ENCODE results near the gene HS3ST4.

HS3ST4 gene

DNA sequence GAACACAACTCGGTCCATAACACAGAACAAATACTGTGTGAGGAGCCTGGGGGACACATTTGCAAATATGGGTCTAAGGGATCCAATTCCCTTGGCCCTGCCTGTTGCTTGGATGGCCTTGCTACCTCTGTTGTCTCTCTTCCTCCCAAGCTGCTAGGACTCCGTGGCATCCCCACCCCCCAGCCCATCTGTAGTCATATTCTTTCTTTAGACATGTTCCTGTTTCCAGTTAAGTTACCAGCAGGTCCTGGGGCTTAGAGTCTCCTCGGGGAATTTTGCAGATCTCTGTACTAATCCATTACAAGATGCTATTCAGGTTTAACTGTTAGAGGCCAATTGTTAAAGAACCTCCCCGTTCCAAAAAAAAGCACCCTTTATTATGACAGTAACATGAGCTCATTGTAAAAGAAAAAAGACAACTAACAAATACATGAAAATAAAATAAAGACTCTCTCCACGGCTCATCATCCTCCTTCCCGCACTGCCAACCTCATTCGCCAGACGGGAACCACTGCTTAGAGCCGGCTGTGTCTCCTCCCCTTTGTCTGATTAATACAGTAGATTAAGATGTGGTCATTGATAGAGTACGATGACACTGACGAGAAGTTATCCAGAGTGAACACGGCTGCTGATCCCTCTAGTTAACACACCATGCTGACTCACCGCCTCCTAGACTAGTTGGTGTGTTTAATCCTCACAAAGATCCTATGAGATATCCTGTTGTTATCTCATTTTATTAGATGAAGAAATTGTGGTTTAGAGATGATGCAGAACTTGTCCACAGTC lies 22.2 kb downstream of the HS3ST4 start:
- H3K36me3 Mint-ChIP-seq: no peaks in the 10 kb centered on the region
- no peak overlapping the region for H3K27ac Mint-ChIP-seq
- DNase-seq (ENCODE audit: low spot score in 2 of 2) (no peak), ATAC-seq (no peak)
- no peak overlapping the region for H3K4me3 Mint-ChIP-seq
- H3K9me3 Mint-ChIP-seq: no peaks in the 10 kb centered on the region
- no peaks in the 10 kb centered on the region for H3K4me1 Mint-ChIP-seq

- ATAC-seq (no peak), DNase-seq (ENCODE audit: low spot score in 2 of 2) (no peak)
- Mint-ChIP-seq H3K4me1 (no peaks in the 10 kb centered on the region), H3K4me3 (no peak overlapping the region), H3K27ac (no peak overlapping the region), H3K36me3 (no peaks in the 10 kb centered on the region), H3K9me3 (no peaks in the 10 kb centered on the region)
Measured at GRCh38 chr16:25716186-25716585, 24.4 kb downstream of the HS3ST4 start.

- Mint-ChIP-seq H3K4me3 (no peak overlapping the region), H3K27ac (no peak overlapping the region), H3K9me3 (no peaks in the 10 kb centered on the region), H3K36me3 (no peaks in the 10 kb centered on the region), H3K4me1 (no peaks in the 10 kb centered on the region)
- DNase-seq (ENCODE audit: low spot score in 2 of 2) (no peak), ATAC-seq (no peak)
Measured at GRCh38 chr16:25721439-25721838, 29.7 kb downstream of the HS3ST4 start.

GRCh38 chr16:25726430-25727098 lies 34.8 kb downstream of the HS3ST4 start:
- H3K36me3 Mint-ChIP-seq: no peaks in the 10 kb centered on the region
- DNase-seq (ENCODE audit: low spot score in 2 of 2) (no peak), ATAC-seq (no peak)
- no peaks in the 10 kb centered on the region for H3K9me3 Mint-ChIP-seq
- no peaks in the 10 kb centered on the region for H3K4me1 Mint-ChIP-seq
- H3K4me3 Mint-ChIP-seq: no peak overlapping the region
- no peak overlapping the region for H3K27ac Mint-ChIP-seq

- Mint-ChIP-seq H3K4me3 (no peak overlapping the region), H3K4me1 (no peaks in the 10 kb centered on the region), H3K36me3 (no peaks in the 10 kb centered on the region), H3K27ac (no peak overlapping the region), H3K9me3 (no peaks in the 10 kb centered on the region)
- ATAC-seq (no peak), DNase-seq (ENCODE audit: low spot score in 2 of 2) (no peak)
Measured at GRCh38 chr16:25729188-25729915, 37.6 kb downstream of the HS3ST4 start.

- Mint-ChIP-seq H3K36me3 (no peaks in the 10 kb centered on the region), H3K4me3 (no peak overlapping the region), H3K4me1 (no peaks in the 10 kb centered on the region), H3K9me3 (no peaks in the 10 kb centered on the region), H3K27ac (no peak overlapping the region)
- DNase-seq (ENCODE audit: low spot score in 2 of 2) (no peak), ATAC-seq (no peak)
Measured at GRCh38 chr16:25730396-25730795, 38.6 kb downstream of the HS3ST4 start.

- ATAC-seq: no peak
- no peak for DNase-seq (ENCODE audit: low spot score in 2 of 2)
- no peaks in the 10 kb centered on the region for H3K36me3 Mint-ChIP-seq
- H3K4me3 Mint-ChIP-seq: no peak overlapping the region
- no peaks in the 10 kb centered on the region for H3K9me3 Mint-ChIP-seq
- H3K4me1 Mint-ChIP-seq: no peaks in the 10 kb centered on the region
- H3K27ac Mint-ChIP-seq: no peak overlapping the region
Measured at GRCh38 chr16:25734430-25735385, 42.9 kb downstream of the HS3ST4 start.

DNA sequence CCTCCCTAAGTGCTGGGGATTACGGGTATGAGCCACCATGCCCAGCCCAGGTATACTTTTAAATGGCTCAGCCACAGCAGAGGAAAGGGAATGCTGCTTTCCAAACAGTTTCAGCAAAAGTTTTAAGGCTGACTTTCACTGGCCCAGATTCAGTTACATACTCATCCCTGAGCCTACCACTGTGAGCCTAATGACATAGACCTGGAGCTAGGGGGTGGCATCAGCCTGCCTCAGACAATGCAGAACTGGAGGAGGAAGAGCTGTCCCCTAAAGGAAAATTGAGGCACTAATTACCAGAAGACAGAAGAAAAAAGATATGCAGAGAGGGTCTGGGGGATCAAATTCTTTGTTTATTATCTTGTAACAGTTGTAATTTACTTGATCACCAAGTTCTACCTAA lies 43.9 kb downstream of the HS3ST4 start:
- Mint-ChIP-seq H3K36me3 (no peaks in the 10 kb centered on the region), H3K4me3 (no peak overlapping the region), H3K27ac (no peak overlapping the region), H3K4me1 (no peaks in the 10 kb centered on the region), H3K9me3 (no peaks in the 10 kb centered on the region)
- no peak for ATAC-seq
- DNase-seq (ENCODE audit: low spot score in 2 of 2): no peak

GRCh38 chr16:25747160-25747758 lies 55.5 kb downstream of the HS3ST4 start:
- no peak overlapping the region for H3K27ac Mint-ChIP-seq
- H3K36me3 Mint-ChIP-seq: no peaks in the 10 kb centered on the region
- no peaks in the 10 kb centered on the region for H3K4me1 Mint-ChIP-seq
- H3K9me3 Mint-ChIP-seq: peaks cover 7% of the 10 kb centered on the region
- DNase-seq (ENCODE audit: low spot score in 2 of 2): no peak
- ATAC-seq: no peak
- H3K4me3 Mint-ChIP-seq: no peak overlapping the region

DNA sequence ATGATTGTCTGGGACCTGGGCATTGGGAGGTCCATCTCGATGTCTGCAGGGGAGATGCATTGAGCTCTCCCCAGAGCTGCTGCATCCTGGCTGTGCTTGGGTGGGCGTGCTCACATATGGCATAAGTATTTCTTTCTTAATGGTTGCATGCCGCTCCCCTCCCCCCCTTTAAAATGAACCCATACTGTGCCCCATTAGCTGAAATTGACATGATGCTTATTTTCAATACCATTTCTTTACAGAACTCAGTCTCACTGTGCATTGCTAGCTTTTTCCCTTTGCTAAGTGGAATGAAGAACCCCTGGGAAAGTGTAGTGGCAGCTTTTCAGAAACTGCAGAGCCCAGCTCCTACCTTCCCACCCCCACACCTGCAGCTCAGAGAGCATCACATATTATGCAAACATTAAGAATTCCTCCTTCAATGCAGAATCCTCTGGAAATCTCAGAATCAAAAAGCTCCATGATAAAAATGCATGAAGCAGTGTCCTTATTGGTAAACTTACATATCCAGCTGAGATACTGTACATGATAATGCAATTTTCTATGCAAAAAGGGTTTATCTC lies 56.4 kb downstream of the HS3ST4 start:
- Mint-ChIP-seq H3K9me3 (peaks cover 7% of the 10 kb centered on the region), H3K4me1 (no peaks in the 10 kb centered on the region)
- ATAC-seq: no peak

DNA sequence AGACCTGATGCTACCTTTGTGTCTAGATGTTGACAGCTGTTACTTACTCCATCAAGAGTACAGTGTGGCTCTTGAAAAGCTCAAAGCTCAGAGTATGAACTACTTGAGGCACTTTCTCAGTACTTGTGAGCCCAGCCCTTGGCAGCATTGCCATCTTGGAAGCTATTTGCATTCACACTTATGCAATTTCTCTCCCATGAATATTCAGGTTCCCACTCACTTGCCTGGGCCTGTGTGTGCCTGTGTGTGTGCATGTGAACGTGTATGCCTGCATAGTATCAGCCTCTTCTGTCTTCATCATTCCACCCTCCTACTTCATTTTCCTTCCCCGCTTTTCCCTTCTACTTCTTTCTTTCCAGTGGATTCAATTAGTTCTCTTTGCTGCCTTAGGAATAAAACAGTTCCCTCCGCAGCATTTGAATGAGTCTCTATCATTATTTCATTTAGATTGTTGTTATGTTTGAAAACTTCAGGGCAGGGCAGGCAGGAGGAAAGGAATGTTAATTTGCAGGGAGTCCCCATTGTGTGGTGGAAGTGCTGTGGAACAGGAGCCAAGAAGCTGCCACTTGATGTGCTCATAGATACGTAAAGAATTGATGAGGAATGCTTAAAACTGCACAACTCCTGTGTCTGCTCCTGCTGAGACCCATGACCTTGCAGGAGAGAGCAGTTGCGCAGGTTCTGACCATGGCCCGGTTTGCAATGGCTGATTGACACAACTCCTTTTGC lies 58.9 kb downstream of the HS3ST4 start:
- no peak for DNase-seq (ENCODE audit: low spot score in 2 of 2)
- Mint-ChIP-seq H3K27ac (no peak overlapping the region), H3K4me1 (no peaks in the 10 kb centered on the region), H3K4me3 (no peak overlapping the region), H3K36me3 (no peaks in the 10 kb centered on the region), H3K9me3 (peaks cover 11% of the 10 kb centered on the region)
- no peak for ATAC-seq

More for the DNA sequence above, 56.4 kb downstream of the HS3ST4 start:
- DNase-seq (ENCODE audit: low spot score in 2 of 2): no peak
- no peaks in the 10 kb centered on the region for H3K36me3 Mint-ChIP-seq
- H3K4me3 Mint-ChIP-seq: no peak overlapping the region
- H3K27ac Mint-ChIP-seq: no peak overlapping the region

DNA sequence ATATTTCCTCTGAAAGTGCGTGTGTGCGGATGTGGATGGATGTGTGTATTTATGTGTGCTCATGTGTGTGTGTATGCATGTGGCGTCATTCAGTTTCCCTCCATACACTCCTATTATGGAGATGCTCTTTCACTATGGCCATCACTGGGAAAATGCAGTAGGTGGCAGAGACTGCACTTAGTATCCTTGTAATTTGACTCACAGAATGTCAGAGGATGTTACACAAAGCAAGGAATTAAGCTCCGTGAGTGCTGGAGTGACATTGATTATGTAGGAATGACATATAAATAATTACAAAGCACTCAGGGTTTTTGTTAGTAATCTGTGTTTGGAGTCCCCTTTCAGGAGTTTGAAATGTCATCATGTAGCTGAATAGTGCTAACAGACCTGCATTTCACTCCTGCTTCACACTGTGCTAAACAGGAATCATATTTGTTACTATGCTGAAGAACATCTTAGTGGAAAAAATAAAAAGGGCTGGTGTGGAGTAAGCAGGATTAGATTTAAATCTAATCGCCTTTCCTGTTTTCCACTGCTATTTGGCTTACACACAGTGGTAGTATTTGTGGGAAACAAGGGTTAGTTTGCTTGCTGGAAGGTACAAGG lies 59.6 kb downstream of the HS3ST4 start:
- ATAC-seq (no peak), DNase-seq (ENCODE audit: low spot score in 2 of 2) (no peak)
- Mint-ChIP-seq H3K36me3 (no peaks in the 10 kb centered on the region), H3K4me1 (no peaks in the 10 kb centered on the region), H3K4me3 (no peak overlapping the region), H3K9me3 (peaks cover 8% of the 10 kb centered on the region), H3K27ac (no peak overlapping the region)

DNA sequence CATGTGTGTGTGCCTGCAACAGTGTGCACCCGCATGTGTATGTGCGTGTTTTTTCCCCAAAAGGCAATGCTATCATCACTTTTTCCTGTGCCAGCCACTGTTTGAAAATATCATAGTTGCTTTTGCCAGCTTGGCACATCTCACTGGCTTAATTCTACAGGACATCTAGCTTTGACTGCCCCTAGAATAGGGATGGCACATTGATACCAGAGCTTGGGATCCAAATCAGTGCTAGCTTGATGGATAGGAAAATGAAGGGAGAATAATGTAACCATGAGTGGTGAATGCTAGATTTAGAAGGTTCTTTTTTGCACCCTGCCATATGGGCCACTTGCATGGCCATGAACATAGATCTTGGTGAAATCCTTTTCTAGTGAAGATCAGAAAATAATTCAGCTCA lies 72.7 kb downstream of the HS3ST4 start:
- Mint-ChIP-seq H3K4me1 (no peaks in the 10 kb centered on the region), H3K27ac (no peak overlapping the region), H3K36me3 (no peaks in the 10 kb centered on the region), H3K9me3 (no peaks in the 10 kb centered on the region), H3K4me3 (no peak overlapping the region)
- no peak for ATAC-seq
- no peak for DNase-seq (ENCODE audit: low spot score in 2 of 2)
